ENCODE results near the gene IMPDH2. TPM values are rescaled to one million over a fixed set of nuclear protein-coding genes. Genes with fewer than 3 reads are reported as not detected.

The IMPDH2 gene
- total and polyA plus RNA-seq, 10 of the 15 experiments (the other 5 are each of a cell fraction or from before 2014, with no cell fraction given) = 190 to 424 (median 345) TPM

DNA sequence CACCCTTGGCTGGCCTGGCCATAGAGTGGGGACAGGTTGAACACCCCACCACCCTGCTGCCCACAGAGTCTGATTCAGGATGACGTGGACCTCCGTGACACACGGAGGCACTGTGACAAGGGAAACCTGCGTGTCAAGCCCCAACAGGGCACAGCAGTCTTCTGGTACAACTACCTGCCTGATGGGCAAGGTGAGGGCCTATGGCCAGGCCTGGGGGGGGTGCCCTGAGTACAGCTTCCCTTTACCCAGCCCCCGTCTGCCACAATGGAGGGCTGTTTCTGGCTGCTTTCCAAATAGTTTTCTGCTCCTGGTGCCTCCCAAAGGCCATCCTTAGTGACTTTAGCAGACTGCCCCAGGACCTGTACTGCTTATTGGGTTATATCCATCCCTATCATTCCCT, 23.2 kb downstream of the IMPDH2 start:
- H3K4me2 ChIP-seq (ENCODE audit: control insufficient read depth, insufficient read depth) = peak overlapping the region; percentile 99
- H3K27me3 ChIP-seq (replicated peaks in 1 of 2; ENCODE audit: control insufficient read depth in 2 of 2, insufficient read depth in 2 of 2, low read length in 1 of 2) = no peaks in the 10 kb centered on the region
- no peaks in the 10 kb centered on the region for H3K9me3 ChIP-seq (replicated peaks; ENCODE audit: control insufficient read depth, insufficient read depth, low read length)
- H3K27ac ChIP-seq (ENCODE audit: control insufficient read depth, insufficient read depth) = no peak overlapping the region; the same call in 1 of the 2 replicates
- no peak overlapping the region for H2AFZ ChIP-seq (ENCODE audit: control insufficient read depth, low read depth, low read length)
- CTCF ChIA-PET = interaction anchor here (0.9 to 5.5 kb wide), 5 partner anchors 8 to 90 kb away, joined by 3 to 123 read pairs (median 10); partner anchors contain the start of genes DALRD3, NDUFAF3, P4HTM and QRICH1
- no TSS peak for BruUV-seq (replicated peaks)
- no peaks in the 10 kb centered on the region for H3K36me3 ChIP-seq (ENCODE audit: control insufficient read depth in 2 of 2, insufficient read depth in 2 of 2, low read length in 1 of 2)
- peaks cover 27% of the 10 kb centered on the region for H3K79me2 ChIP-seq (ENCODE audit: control insufficient read depth, insufficient read depth, low read length)
- in situ Hi-C loops (cut with MboI) (no loop called here), intact Hi-C loops (cut with micrococcal nuclease; ENCODE audit: unreplicated experiment) (loop anchor here (2.0 kb wide), 1 partner anchor 15 kb away; the partner anchor contains the start of gene P4HTM)
- peaks cover 5% of the 10 kb centered on the region; the same call in 1 of the 2 replicates for H4K20me1 ChIP-seq (ENCODE audit: control insufficient read depth, insufficient read depth)
- POLR2A ChIA-PET = interaction anchor here (1.4 to 4.0 kb wide), 7 partner anchors 15 to 158 kb away, joined by 3 to 69 read pairs (median 9); partner anchors contain the start of genes IMPDH2, NDUFAF3, P4HTM and PRKAR2A
- WGBS (ENCODE audit: insufficient coverage, insufficient replicate concordance, low lambda C conversion rate, missing lambda C conversion rate) = 96% methylated on average over 5 of the region's 5 CpGs
- SMC1A ChIA-PET (ENCODE audit: uncharacterized antibody, unreplicated experiment) = interaction anchor here (0.9 to 4.9 kb wide), 2 partner anchors 14 to 16 kb away, joined by 3 to 57 read pairs; partner anchors contain the start of gene P4HTM
- RAD21 ChIA-PET (ENCODE audit: unreplicated experiment) = interaction anchor here (1.1 to 3.7 kb wide), 3 partner anchors 14 to 18 kb away, joined by 3 to 44 read pairs (median 22); partner anchors contain the start of gene P4HTM
- peaks cover 16% of the 10 kb centered on the region for H3K4me1 ChIP-seq (ENCODE audit: control insufficient read depth, insufficient read depth, low read length)
- peak overlapping the region; percentile 95 for H3K9ac ChIP-seq (ENCODE audit: control insufficient read depth, insufficient read depth, low read length)
- peak overlapping the region; percentile 78 for H3K4me3 ChIP-seq
- ATAC-seq (no peak), DNase-seq (ENCODE audit: low read depth, low spot score) (no peak), FAIRE-seq (no peak)
- TF ChIP-seq, protein P1, sequence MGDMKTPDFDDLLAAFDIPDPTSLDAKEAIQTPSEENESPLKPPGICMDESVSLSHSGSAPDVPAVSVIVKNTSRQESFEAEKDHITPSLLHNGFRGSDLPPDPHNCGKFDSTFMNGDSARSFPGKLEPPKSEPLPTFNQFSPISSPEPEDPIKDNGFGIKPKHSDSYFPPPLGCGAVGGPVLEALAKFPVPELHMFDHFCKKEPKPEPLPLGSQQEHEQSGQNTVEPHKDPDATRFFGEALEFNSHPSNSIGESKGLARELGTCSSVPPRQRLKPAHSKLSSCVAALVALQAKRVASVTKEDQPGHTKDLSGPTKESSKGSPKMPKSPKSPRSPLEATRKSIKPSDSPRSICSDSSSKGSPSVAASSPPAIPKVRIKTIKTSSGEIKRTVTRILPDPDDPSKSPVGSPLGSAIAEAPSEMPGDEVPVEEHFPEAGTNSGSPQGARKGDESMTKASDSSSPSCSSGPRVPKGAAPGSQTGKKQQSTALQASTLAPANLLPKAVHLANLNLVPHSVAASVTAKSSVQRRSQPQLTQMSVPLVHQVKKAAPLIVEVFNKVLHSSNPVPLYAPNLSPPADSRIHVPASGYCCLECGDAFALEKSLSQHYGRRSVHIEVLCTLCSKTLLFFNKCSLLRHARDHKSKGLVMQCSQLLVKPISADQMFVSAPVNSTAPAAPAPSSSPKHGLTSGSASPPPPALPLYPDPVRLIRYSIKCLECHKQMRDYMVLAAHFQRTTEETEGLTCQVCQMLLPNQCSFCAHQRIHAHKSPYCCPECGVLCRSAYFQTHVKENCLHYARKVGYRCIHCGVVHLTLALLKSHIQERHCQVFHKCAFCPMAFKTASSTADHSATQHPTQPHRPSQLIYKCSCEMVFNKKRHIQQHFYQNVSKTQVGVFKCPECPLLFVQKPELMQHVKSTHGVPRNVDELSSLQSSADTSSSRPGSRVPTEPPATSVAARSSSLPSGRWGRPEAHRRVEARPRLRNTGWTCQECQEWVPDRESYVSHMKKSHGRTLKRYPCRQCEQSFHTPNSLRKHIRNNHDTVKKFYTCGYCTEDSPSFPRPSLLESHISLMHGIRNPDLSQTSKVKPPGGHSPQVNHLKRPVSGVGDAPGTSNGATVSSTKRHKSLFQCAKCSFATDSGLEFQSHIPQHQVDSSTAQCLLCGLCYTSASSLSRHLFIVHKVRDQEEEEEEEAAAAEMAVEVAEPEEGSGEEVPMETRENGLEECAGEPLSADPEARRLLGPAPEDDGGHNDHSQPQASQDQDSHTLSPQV (IDR thresholded peaks at IDR 0.05) = no peak
- TF ChIP-seq, protein P2, sequence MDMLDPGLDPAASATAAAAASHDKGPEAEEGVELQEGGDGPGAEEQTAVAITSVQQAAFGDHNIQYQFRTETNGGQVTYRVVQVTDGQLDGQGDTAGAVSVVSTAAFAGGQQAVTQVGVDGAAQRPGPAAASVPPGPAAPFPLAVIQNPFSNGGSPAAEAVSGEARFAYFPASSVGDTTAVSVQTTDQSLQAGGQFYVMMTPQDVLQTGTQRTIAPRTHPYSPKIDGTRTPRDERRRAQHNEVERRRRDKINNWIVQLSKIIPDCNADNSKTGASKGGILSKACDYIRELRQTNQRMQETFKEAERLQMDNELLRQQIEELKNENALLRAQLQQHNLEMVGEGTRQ (IDR thresholded peaks at IDR 0.05; ENCODE audit: borderline replicate concordance, low read depth, low read length) = no peak
- no peak for TF ChIP-seq BCL11A (IDR thresholded peaks at IDR 0.05; ENCODE audit: low read depth, low read length)
- TF ChIP-seq, protein P3, sequence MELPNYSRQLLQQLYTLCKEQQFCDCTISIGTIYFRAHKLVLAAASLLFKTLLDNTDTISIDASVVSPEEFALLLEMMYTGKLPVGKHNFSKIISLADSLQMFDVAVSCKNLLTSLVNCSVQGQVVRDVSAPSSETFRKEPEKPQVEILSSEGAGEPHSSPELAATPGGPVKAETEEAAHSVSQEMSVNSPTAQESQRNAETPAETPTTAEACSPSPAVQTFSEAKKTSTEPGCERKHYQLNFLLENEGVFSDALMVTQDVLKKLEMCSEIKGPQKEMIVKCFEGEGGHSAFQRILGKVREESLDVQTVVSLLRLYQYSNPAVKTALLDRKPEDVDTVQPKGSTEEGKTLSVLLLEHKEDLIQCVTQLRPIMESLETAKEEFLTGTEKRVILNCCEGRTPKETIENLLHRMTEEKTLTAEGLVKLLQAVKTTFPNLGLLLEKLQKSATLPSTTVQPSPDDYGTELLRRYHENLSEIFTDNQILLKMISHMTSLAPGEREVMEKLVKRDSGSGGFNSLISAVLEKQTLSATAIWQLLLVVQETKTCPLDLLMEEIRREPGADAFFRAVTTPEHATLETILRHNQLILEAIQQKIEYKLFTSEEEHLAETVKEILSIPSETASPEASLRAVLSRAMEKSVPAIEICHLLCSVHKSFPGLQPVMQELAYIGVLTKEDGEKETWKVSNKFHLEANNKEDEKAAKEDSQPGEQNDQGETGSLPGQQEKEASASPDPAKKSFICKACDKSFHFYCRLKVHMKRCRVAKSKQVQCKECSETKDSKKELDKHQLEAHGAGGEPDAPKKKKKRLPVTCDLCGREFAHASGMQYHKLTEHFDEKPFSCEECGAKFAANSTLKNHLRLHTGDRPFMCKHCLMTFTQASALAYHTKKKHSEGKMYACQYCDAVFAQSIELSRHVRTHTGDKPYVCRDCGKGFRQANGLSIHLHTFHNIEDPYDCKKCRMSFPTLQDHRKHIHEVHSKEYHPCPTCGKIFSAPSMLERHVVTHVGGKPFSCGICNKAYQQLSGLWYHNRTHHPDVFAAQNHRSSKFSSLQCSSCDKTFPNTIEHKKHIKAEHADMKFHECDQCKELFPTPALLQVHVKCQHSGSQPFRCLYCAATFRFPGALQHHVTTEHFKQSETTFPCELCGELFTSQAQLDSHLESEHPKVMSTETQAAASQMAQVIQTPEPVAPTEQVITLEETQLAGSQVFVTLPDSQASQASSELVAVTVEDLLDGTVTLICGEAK (IDR thresholded peaks at IDR 0.05; ENCODE audit: borderline replicate concordance) = no peak
- TF ChIP-seq TBL1XR1 (IDR thresholded peaks at IDR 0.05; ENCODE audit: low read depth, low read length) = no peak
- TF ChIP-seq, protein P4, sequence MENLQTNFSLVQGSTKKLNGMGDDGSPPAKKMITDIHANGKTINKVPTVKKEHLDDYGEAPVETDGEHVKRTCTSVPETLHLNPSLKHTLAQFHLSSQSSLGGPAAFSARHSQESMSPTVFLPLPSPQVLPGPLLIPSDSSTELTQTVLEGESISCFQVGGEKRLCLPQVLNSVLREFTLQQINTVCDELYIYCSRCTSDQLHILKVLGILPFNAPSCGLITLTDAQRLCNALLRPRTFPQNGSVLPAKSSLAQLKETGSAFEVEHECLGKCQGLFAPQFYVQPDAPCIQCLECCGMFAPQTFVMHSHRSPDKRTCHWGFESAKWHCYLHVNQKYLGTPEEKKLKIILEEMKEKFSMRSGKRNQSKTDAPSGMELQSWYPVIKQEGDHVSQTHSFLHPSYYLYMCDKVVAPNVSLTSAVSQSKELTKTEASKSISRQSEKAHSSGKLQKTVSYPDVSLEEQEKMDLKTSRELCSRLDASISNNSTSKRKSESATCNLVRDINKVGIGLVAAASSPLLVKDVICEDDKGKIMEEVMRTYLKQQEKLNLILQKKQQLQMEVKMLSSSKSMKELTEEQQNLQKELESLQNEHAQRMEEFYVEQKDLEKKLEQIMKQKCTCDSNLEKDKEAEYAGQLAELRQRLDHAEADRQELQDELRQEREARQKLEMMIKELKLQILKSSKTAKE (IDR thresholded peaks at IDR 0.05; ENCODE audit: low read depth, poor library complexity, severe bottlenecking) = no peak
- no peak for TF ChIP-seq SREBF2 (IDR thresholded peaks at IDR 0.05; ENCODE audit: low read length)
- TF ChIP-seq NR2C1 (IDR thresholded peaks at IDR 0.05) = no peak
- no peak for TF ChIP-seq HDAC6 (IDR thresholded peaks at IDR 0.05; ENCODE audit: unreplicated experiment)

Data from GM12878 (cell line).